Effector memory CD8-positive, alpha-beta T cell (primary cell): ENCODE data around the gene CNTN4.

Experiments
- ATAC-seq: fragments of 150-1000 bp; cut with Tn5 transposase; replicated peaks from 2 replicates; pipeline ENCODE4 v1.10.0; 2021; ENCODE audit warnings: mild to moderate bottlenecking, moderate library complexity
- DNase-seq, 3 experiments: peaks; one replicate each; pipeline ENCODE4 v3.0.0; 2021
- H3K27ac Mint-ChIP-seq, 2 donors: one replicate each; pipeline ENCODE4 v1.8.0; 2022; ENCODE audit warnings: mild to moderate bottlenecking in 2 of 2, mixed read lengths in 2 of 2, moderate library complexity in 2 of 2
- H3K27me3 Mint-ChIP-seq, 2 donors: one replicate each; pipeline ENCODE4 v1.8.0; 2022; ENCODE audit warnings: mixed read lengths in 2 of 2
- H3K36me3 Mint-ChIP-seq: one replicate; pipeline ENCODE4 v1.8.0; 2022; ENCODE audit warnings: mild to moderate bottlenecking, moderate library complexity, mixed read lengths; ENCODE audit not compliant: insufficient read depth
- H3K4me1 Mint-ChIP-seq, 2 donors: one replicate each; pipeline ENCODE4 v1.8.0; 2022; ENCODE audit warnings: low read depth in 2 of 2, mixed read lengths in 2 of 2
- H3K4me3 Mint-ChIP-seq, 2 donors: one replicate each; pipeline ENCODE4 v1.8.0; 2022; ENCODE audit warnings: mild to moderate bottlenecking in 2 of 2, mixed read lengths in 2 of 2, moderate library complexity in 2 of 2
- H3K9me3 Mint-ChIP-seq, 2 donors: one replicate each; pipeline ENCODE4 v1.8.0; 2022; ENCODE audit warnings: mixed read lengths in 2 of 2

The CNTN4 gene

GRCh38 chr3:2701471-2701870 lies 602.8 kb downstream of the CNTN4 start:
- H3K9me3 Mint-ChIP-seq = no peaks in the 10 kb centered on the region

GRCh38 chr3:2706144-2706835 lies 607.6 kb downstream of the CNTN4 start:
- Mint-ChIP-seq H3K27me3 (peaks cover 0 to 4% of the 10 kb centered on the region in 2 donors), H3K9me3 (no peaks in the 10 kb centered on the region), H3K27ac (no peak overlapping the region), H3K36me3 (no peaks in the 10 kb centered on the region), H3K4me1 (no peaks in the 10 kb centered on the region), H3K4me3 (no peak overlapping the region)
- DNase-seq (no peak), ATAC-seq (no peak)

More at GRCh38 chr3:2701471-2701870, 602.8 kb downstream of the CNTN4 start:
- Mint-ChIP-seq H3K27ac (no peak overlapping the region), H3K36me3 (no peaks in the 10 kb centered on the region), H3K4me1 (no peaks in the 10 kb centered on the region), H3K27me3 (peaks cover 0 to 10% of the 10 kb centered on the region in 2 donors), H3K4me3 (no peak overlapping the region)
- DNase-seq (no peak), ATAC-seq (no peak)

- ATAC-seq = no peak
- no peaks in the 10 kb centered on the region for H3K4me1 Mint-ChIP-seq
Measured at GRCh38 chr3:2706836-2707210, 608.2 kb downstream of the CNTN4 start.

GRCh38 chr3:2711081-2711480 lies 612.4 kb downstream of the CNTN4 start:
- peaks cover 0 to 1% of the 10 kb centered on the region in 2 donors for H3K4me1 Mint-ChIP-seq
- no peak overlapping the region for H3K4me3 Mint-ChIP-seq
- no peaks in the 10 kb centered on the region for H3K36me3 Mint-ChIP-seq
- H3K9me3 Mint-ChIP-seq = no peaks in the 10 kb centered on the region
- H3K27me3 Mint-ChIP-seq = no peaks in the 10 kb centered on the region
- H3K27ac Mint-ChIP-seq = no peak overlapping the region
- DNase-seq (no peak), ATAC-seq (no peak)

More at GRCh38 chr3:2706836-2707210, 608.2 kb downstream of the CNTN4 start:
- no peaks in the 10 kb centered on the region for H3K9me3 Mint-ChIP-seq
- H3K27ac Mint-ChIP-seq = no peak overlapping the region
- no peak for DNase-seq
- no peaks in the 10 kb centered on the region for H3K36me3 Mint-ChIP-seq
- no peak overlapping the region for H3K4me3 Mint-ChIP-seq
- H3K27me3 Mint-ChIP-seq = no peaks in the 10 kb centered on the region

GRCh38 chr3:2713923-2714322 lies 615.3 kb downstream of the CNTN4 start:
- Mint-ChIP-seq H3K36me3 (no peaks in the 10 kb centered on the region), H3K27ac (no peak overlapping the region), H3K27me3 (no peaks in the 10 kb centered on the region), H3K4me3 (no peak overlapping the region), H3K4me1 (peaks cover 0 to 1% of the 10 kb centered on the region in 2 donors), H3K9me3 (no peaks in the 10 kb centered on the region)
- DNase-seq (no peak), ATAC-seq (no peak)

GRCh38 chr3:2714834-2715233 lies 616.2 kb downstream of the CNTN4 start:
- Mint-ChIP-seq H3K9me3 (no peaks in the 10 kb centered on the region), H3K4me3 (no peak overlapping the region), H3K36me3 (no peaks in the 10 kb centered on the region), H3K4me1 (peaks cover 0 to 1% of the 10 kb centered on the region in 2 donors), H3K27ac (no peak overlapping the region), H3K27me3 (no peaks in the 10 kb centered on the region)
- DNase-seq = no peak
- no peak for ATAC-seq

- no peaks in the 10 kb centered on the region for H3K36me3 Mint-ChIP-seq
- H3K4me1 Mint-ChIP-seq = no peaks in the 10 kb centered on the region
- peaks cover 7 to 13% of the 10 kb centered on the region in 2 donors for H3K27me3 Mint-ChIP-seq
- no peak overlapping the region for H3K4me3 Mint-ChIP-seq
- ATAC-seq (no peak), DNase-seq (no peak)
- H3K27ac Mint-ChIP-seq = no peak overlapping the region
- peaks cover 0 to 4% of the 10 kb centered on the region in 2 donors for H3K9me3 Mint-ChIP-seq
Measured at GRCh38 chr3:2727101-2727500, 628.4 kb downstream of the CNTN4 start.

GRCh38 chr3:2727610-2728318 lies 629.1 kb downstream of the CNTN4 start:
- H3K4me3 Mint-ChIP-seq = no peak overlapping the region
- no peak for ATAC-seq
- peaks cover 0 to 4% of the 10 kb centered on the region in 2 donors for H3K9me3 Mint-ChIP-seq
- H3K4me1 Mint-ChIP-seq = no peaks in the 10 kb centered on the region
- DNase-seq = no peak
- no peak overlapping the region for H3K27ac Mint-ChIP-seq
- no peaks in the 10 kb centered on the region for H3K36me3 Mint-ChIP-seq
- H3K27me3 Mint-ChIP-seq = peaks cover 7 to 13% of the 10 kb centered on the region in 2 donors

- no peak for ATAC-seq
- no peak overlapping the region for H3K4me3 Mint-ChIP-seq
Measured at GRCh38 chr3:2731843-2732242, 633.2 kb downstream of the CNTN4 start.

GRCh38 chr3:2735392-2735894 lies 636.8 kb downstream of the CNTN4 start:
- Mint-ChIP-seq H3K9me3 (peaks cover 0 to 1% of the 10 kb centered on the region in 2 donors), H3K36me3 (no peaks in the 10 kb centered on the region), H3K27ac (no peak overlapping the region), H3K27me3 (peaks cover 8 to 10% of the 10 kb centered on the region in 2 donors), H3K4me3 (no peak overlapping the region), H3K4me1 (no peaks in the 10 kb centered on the region)
- DNase-seq (no peak), ATAC-seq (no peak)

More at GRCh38 chr3:2731843-2732242, 633.2 kb downstream of the CNTN4 start:
- peaks cover 0 to 1% of the 10 kb centered on the region in 2 donors for H3K9me3 Mint-ChIP-seq
- no peak for DNase-seq
- H3K27me3 Mint-ChIP-seq = peaks cover 0 to 8% of the 10 kb centered on the region in 2 donors
- no peak overlapping the region for H3K27ac Mint-ChIP-seq
- H3K4me1 Mint-ChIP-seq = no peaks in the 10 kb centered on the region
- H3K36me3 Mint-ChIP-seq = no peaks in the 10 kb centered on the region

GRCh38 chr3:2741516-2741915 lies 642.9 kb downstream of the CNTN4 start:
- Mint-ChIP-seq H3K9me3 (no peaks in the 10 kb centered on the region), H3K27me3 (peaks cover 0 to 17% of the 10 kb centered on the region in 2 donors), H3K4me1 (no peaks in the 10 kb centered on the region), H3K36me3 (no peaks in the 10 kb centered on the region), H3K27ac (no peak overlapping the region), H3K4me3 (no peak overlapping the region)
- ATAC-seq = no peak
- DNase-seq = no peak

- DNase-seq (peak in 1 of 3 experiments; percentile 1), ATAC-seq (peak; percentile 49)
- Mint-ChIP-seq H3K27ac (no peak overlapping the region), H3K27me3 (peaks cover 25 to 27% of the 10 kb centered on the region in 2 donors), H3K4me3 (no peak overlapping the region), H3K9me3 (no peaks in the 10 kb centered on the region), H3K36me3 (no peaks in the 10 kb centered on the region), H3K4me1 (no peaks in the 10 kb centered on the region)
Measured at GRCh38 chr3:2765002-2765579, 666.4 kb downstream of the CNTN4 start.

GRCh38 chr3:2770451-2770850 lies 671.8 kb downstream of the CNTN4 start:
- ATAC-seq (no peak), DNase-seq (no peak)
- Mint-ChIP-seq H3K27me3 (peaks cover 9 to 19% of the 10 kb centered on the region in 2 donors), H3K36me3 (no peaks in the 10 kb centered on the region), H3K4me1 (no peaks in the 10 kb centered on the region), H3K4me3 (no peak overlapping the region), H3K27ac (no peak overlapping the region), H3K9me3 (peaks cover 0 to 3% of the 10 kb centered on the region in 2 donors)
